NT2/D1 (cell line): ENCODE measurements around the gene EDAR.

Experiments
- DNase-seq: peaks from one replicate; pipeline ENCODE4 v3.0.0-alpha.2; 2011; ENCODE audit warnings: low read depth, low spot score
- H3K27me3 ChIP-seq: 2 replicates; pipeline ENCODE4 v1.6.0; 2011; ENCODE audit warnings: mild to moderate bottlenecking; ENCODE audit not compliant: insufficient read length, insufficient read depth
- H3K36me3 ChIP-seq: 2 replicates; pipeline ENCODE4 v1.6.1; 2011; ENCODE audit warnings: mild to moderate bottlenecking, low read length, mixed read lengths; ENCODE audit not compliant: insufficient read depth, insufficient read length
- H3K4me1 ChIP-seq: 2 replicates; pipeline ENCODE4 v1.5.1; 2011; ENCODE audit not compliant: insufficient read depth, insufficient read length
- H3K4me3 ChIP-seq: 2 replicates; pipeline ENCODE4 v1.5.1; 2011; ENCODE audit warnings: low read depth; ENCODE audit not compliant: insufficient read length
- H3K9ac ChIP-seq: 2 replicates; pipeline ENCODE4 v1.6.0; 2011; ENCODE audit warnings: low read depth; ENCODE audit not compliant: insufficient read length
- H3K9me3 ChIP-seq: 2 replicates; pipeline ENCODE4 v1.5.1; 2011; ENCODE audit warnings: mild to moderate bottlenecking, low read length; ENCODE audit not compliant: insufficient read depth
- SUZ12 ChIP-seq: IDR thresholded peaks from 2 replicates; pipeline ENCODE4 v1.6.1; 2011; ENCODE audit not compliant: insufficient read length, insufficient read depth; ENCODE audit errors: extremely low read depth
- YY1 ChIP-seq: IDR thresholded peaks from 2 replicates; pipeline ENCODE4 v1.6.1; 2011; ENCODE audit not compliant: insufficient read length, insufficient read depth
- ZNF274 ChIP-seq: IDR thresholded peaks from 2 replicates; pipeline ENCODE4 v1.6.1; 2011; ENCODE audit warnings: mild to moderate bottlenecking, low read depth, low read length

The EDAR gene

DNA sequence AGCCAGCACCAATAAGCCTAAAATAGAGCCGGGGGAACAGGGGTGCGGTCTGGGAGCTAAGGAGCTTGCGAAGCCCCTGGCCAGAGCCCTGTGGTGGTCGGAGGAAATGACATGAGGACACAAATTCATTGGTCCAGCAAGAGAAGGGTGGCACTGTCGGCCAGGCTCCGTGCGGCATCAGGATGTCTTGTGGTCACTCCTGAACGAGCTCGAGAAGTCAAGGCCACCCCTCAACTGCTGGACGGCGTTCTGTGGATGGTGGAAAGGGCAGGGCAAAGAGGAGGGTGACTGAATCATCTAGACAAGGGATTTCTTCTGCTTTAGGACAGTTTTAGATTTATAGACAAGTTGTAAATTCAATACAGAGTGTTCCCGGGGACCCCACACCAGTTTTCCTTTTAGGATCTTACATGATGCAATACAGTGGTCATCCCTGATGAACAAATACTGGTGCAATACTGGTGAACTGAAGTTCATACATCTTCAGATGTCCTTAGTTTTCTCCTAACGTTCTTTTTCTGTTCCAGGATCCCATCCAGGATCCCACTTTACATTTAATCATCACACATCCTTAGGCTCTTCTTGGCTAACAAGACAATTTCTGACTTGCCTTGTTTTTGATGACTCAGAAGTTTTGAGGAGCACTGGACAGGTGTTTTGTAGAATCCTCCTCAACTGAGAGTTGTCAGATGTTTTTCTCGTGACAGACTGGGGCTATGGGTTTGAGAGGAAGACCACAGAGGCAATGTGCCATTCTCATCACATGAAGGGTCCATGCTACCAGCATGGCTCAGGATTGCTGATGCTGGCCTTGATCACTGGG lies 13.2 kb downstream of the EDAR start:
- Histone ChIP-seq H3K4me1 (peaks cover 5% of the 10 kb centered on the region), H3K4me3 (no peak overlapping the region), H3K27me3 (peaks cover 4% of the 10 kb centered on the region), H3K36me3 (no peaks in the 10 kb centered on the region), H3K9me3 (no peaks in the 10 kb centered on the region; the same call in 1 of the 2 replicates), H3K9ac (no peak overlapping the region)
- no peak for DNase-seq
- no peak for TF ChIP-seq ZNF274
- TF ChIP-seq SUZ12 = no peak
- no peak for TF ChIP-seq YY1

DNA sequence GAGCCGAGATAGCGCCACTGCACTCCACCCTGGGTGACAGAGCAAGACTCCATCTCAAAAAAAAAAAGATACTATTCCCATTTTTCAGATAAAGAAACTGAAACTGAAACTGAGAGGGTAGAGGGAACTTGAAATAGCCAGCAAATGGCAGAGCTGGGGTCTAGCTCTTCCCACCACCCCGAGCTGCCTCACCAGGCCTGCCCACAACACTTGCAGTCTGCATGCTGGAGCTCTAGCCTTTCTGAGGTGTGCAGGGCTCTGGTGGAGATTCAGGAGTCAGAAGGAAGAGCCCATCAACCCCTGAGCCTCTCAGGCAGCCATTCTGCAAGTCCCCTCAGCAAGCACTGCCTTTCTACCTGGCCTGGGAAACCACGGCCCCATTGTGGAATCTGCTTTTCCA lies 14.3 kb downstream of the EDAR start:
- DNase-seq = no peak
- Histone ChIP-seq H3K27me3 (peaks cover 4% of the 10 kb centered on the region), H3K9me3 (no peaks in the 10 kb centered on the region; the same call in 1 of the 2 replicates), H3K36me3 (no peaks in the 10 kb centered on the region), H3K4me1 (peaks cover 5% of the 10 kb centered on the region), H3K9ac (no peak overlapping the region), H3K4me3 (no peak overlapping the region)
- TF ChIP-seq ZNF274 = no peak
- TF ChIP-seq SUZ12 = no peak
- no peak for TF ChIP-seq YY1

DNA sequence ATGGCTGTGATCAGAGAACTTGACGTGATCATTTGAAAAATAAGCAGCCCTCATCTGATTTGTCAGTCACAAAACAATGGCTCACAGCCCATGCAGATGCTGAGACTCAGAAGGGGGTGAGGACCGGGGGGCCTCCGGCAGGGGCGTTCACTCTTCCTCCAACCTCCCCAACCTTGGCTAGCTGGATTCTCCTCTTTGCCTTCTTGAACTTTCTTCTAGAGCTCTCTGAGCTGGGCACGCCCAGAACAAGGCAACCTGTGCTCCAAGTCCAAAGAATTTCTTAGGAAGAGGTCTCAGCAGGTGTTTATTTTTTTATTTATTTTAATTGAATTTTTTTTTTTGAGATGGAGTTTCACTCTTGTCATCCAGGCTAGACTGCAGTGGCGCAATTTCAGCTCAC lies 16.4 kb downstream of the EDAR start:
- H3K36me3 ChIP-seq = no peaks in the 10 kb centered on the region
- no peak for DNase-seq
- H3K9me3 ChIP-seq = no peaks in the 10 kb centered on the region; the same call in 1 of the 2 replicates
- TF ChIP-seq SUZ12 = no peak
- TF ChIP-seq YY1 = no peak
- no peak for TF ChIP-seq ZNF274
- H3K9ac ChIP-seq = no peak overlapping the region
- H3K27me3 ChIP-seq = peaks cover 4% of the 10 kb centered on the region
- peaks cover 5% of the 10 kb centered on the region for H3K4me1 ChIP-seq
- no peak overlapping the region for H3K4me3 ChIP-seq

DNA sequence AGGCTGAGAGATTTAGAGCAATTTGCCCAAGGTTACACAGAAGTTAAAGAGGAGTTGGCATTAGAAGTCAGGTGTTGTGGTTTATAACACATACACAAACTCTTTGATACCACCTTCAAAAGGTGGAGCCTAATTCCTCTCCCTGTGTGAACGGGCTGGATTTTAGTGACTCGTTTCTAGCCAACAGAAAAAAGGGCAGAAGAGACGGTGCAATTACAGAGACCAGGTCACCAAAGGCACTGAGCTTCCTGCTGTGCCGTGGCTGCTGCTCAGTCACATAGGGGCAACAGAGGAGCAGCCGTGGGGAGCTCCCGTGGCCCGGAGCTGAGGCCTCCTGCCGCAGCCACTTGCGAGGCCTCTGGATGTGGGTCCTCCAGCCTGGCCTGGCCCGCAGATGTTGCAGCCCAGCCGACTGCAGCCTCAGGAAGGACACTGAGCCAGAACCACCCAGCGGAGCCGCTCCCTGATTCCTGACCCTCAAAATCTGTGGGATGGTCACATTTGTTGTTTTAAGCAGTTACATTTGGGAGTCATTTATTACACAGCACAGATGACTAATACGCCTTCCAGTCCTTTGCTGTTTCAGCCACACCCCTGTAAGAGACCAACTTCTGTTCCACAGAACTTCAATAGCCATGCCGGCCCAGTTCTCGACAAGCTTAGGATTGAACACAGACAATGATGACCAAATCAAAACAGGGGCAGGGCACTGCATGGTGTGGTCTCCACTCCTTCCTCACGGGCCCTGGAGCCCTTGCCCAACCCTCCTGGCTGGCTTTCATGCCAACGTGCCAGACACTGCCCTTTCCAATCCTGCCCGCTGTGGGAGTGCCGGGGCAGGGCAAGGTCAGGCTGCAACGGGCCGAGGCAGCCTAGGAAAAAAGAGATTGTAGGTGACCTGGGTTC lies 17.1 kb downstream of the EDAR start:
- Histone ChIP-seq H3K9ac (no peak overlapping the region), H3K4me3 (no peak overlapping the region), H3K9me3 (no peaks in the 10 kb centered on the region; the same call in 1 of the 2 replicates), H3K36me3 (no peaks in the 10 kb centered on the region), H3K27me3 (peaks cover 4% of the 10 kb centered on the region), H3K4me1 (peaks cover 5% of the 10 kb centered on the region)
- no peak for DNase-seq
- no peak for TF ChIP-seq YY1

DNA sequence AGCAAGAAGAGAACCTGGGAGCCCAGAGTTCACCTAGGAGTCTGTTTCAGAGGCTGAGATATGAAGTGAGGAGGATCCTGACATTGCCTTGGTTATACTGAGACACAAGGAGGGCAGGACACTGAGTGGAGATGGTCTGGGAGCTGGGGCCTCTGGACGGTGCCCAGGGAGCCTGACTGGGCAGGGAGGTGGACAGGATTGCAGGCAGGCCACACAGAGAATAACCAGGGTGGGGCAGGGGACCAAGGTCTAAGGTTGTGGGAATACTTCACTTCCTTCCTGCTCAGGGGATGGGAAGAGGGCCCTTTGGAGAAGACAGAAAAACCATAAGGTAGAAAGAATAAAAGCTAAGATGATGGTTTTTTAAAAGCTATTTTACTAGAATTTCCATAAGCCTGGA lies 18.7 kb downstream of the EDAR start:
- no peak for TF ChIP-seq SUZ12
- TF ChIP-seq ZNF274 = no peak
- no peak for TF ChIP-seq YY1
- no peak overlapping the region for H3K4me3 ChIP-seq
- no peaks in the 10 kb centered on the region; the same call in 1 of the 2 replicates for H3K9me3 ChIP-seq
- peaks cover under 1% of the 10 kb centered on the region for H3K27me3 ChIP-seq
- H3K9ac ChIP-seq = no peak overlapping the region
- no peaks in the 10 kb centered on the region for H3K36me3 ChIP-seq
- H3K4me1 ChIP-seq = peaks cover 8% of the 10 kb centered on the region
- no peak for DNase-seq

DNA sequence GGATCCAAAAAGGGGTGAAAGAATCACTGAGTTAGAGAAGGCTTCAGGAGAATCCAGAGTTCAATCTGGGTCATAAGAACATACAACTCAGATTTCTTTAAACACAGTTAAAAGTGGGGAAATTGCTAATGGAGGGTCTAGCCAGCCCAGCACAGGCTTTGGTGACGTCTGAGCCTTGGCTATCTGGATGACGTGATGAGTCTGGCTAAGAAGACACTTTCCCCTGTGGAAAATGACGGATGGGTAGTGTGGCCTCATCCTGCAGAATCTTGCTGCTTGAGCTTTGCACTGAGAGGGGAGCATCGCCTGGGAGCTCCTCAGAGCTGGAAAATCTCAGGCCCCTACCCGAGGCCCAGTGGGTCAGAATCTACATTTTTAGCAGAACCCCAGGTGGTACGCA lies 19.2 kb downstream of the EDAR start:
- no peak overlapping the region for H3K4me3 ChIP-seq
- no peaks in the 10 kb centered on the region for H3K27me3 ChIP-seq
- no peak overlapping the region for H3K9ac ChIP-seq
- H3K9me3 ChIP-seq = no peaks in the 10 kb centered on the region
- no peak for TF ChIP-seq SUZ12
- TF ChIP-seq ZNF274 = no peak
- no peak for TF ChIP-seq YY1
- H3K36me3 ChIP-seq = no peaks in the 10 kb centered on the region
- H3K4me1 ChIP-seq = peaks cover 8% of the 10 kb centered on the region
- DNase-seq = no peak

DNA sequence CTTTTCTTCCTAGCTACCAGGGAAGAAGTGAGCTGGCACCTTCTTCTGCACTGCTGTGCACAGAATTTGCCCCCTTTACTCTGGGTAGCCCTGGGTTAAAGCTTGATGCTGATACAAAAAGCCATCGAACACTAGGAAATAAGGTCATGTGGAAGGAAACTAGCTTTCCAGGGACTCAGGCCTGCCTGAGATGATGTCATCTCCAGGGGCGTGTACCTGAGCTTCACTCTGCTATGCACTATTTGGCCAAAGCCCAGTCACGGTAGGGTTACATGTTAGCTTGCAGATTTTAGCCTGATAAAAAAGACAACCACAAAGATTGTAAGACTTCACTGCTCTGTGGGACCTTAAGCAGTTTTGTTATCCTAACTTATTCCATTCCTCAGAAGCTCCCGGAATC lies 20.4 kb downstream of the EDAR start:
- H3K27me3 ChIP-seq = no peaks in the 10 kb centered on the region
- no peaks in the 10 kb centered on the region for H3K9me3 ChIP-seq
- no peak for DNase-seq
- TF ChIP-seq SUZ12 (no peak), ZNF274 (no peak), YY1 (no peak)
- no peaks in the 10 kb centered on the region for H3K36me3 ChIP-seq
- H3K9ac ChIP-seq = no peak overlapping the region
- peaks cover 10% of the 10 kb centered on the region for H3K4me1 ChIP-seq
- no peak overlapping the region for H3K4me3 ChIP-seq
